Neural cell (in vitro differentiated cells): ENCODE data around the gene IGFBP7. TPM values are rescaled to one million over a fixed set of nuclear protein-coding genes. Genes with fewer than 3 reads are reported as not detected.

Experiments
- H2AFZ ChIP-seq: fragments of 200-600, 300-800 bp; sonication (generic), shearing (Covaris generic); 2 replicates; pipeline ENCODE4 v1.6.0; 2014; ENCODE audit warnings: low read depth, mild to moderate bottlenecking, antibody characterized with exemption, low read length, moderate library complexity
- H3F3A ChIP-seq: fragments of 200-600 bp; shearing (Covaris generic); 2 replicates; pipeline ENCODE4 v1.6.1; 2016; ENCODE audit warnings: mild to moderate bottlenecking, moderate library complexity, mixed read lengths, antibody characterized with exemption, low read length; ENCODE audit not compliant: insufficient read depth, poor library complexity, severe bottlenecking
- H3K27ac ChIP-seq: fragments of 200-600, 300-800 bp; sonication (generic), shearing (Covaris generic); 2 replicates; pipeline ENCODE4 v1.5.1; 2014; ENCODE audit warnings: mild to moderate bottlenecking, low read length, moderate library complexity
- H3K27me3 ChIP-seq: fragments of 300-800, 200-600 bp; sonication (generic), shearing (Covaris generic); 2 replicates; pipeline ENCODE4 v1.6.0; 2014; ENCODE audit warnings: mild to moderate bottlenecking, low read depth, low read length, moderate library complexity; ENCODE audit not compliant: insufficient read depth
- H3K36me3 ChIP-seq: fragments of 300-800, 200-600 bp; sonication (generic), shearing (Covaris generic); 2 replicates; pipeline ENCODE4 v1.5.1; 2014; ENCODE audit warnings: mild to moderate bottlenecking, antibody characterized with exemption, low read length, moderate library complexity; ENCODE audit not compliant: insufficient read depth
- H3K4me2 ChIP-seq: fragments of 300-800, 200-600 bp; sonication (generic), shearing (Covaris generic); 2 replicates; pipeline ENCODE4 v1.6.0; 2014; ENCODE audit warnings: mild to moderate bottlenecking, low read length
- H3K4me3 ChIP-seq: fragments of 300-800, 200-600 bp; sonication (generic), shearing (Covaris generic); 2 replicates; pipeline ENCODE4 v1.5.1; 2014; ENCODE audit warnings: mild to moderate bottlenecking, low read length, moderate library complexity
- H3K79me2 ChIP-seq: fragments of 200-600 bp; shearing (Covaris generic); replicated peaks from 2 replicates; pipeline ENCODE4 v1.6.0; 2014; ENCODE audit warnings: mild to moderate bottlenecking, low read length, moderate library complexity; ENCODE audit not compliant: insufficient read depth
- H3K9ac ChIP-seq: fragments of 300-800, 200-600 bp; sonication (generic), shearing (Covaris generic); 2 replicates; pipeline ENCODE4 v1.6.1; 2016; ENCODE audit warnings: mild to moderate bottlenecking, low read length, mixed read lengths
- H3K9me2 ChIP-seq: fragments of 200-600 bp; shearing (Covaris generic); 2 replicates; pipeline ENCODE4 v1.6.1; 2016; ENCODE audit warnings: mild to moderate bottlenecking, low read length, mixed read lengths; ENCODE audit not compliant: insufficient read depth
- H3K9me3 ChIP-seq: fragments of 200-600, 300-800 bp; sonication (generic), shearing (Covaris generic); 2 replicates; pipeline ENCODE4 v1.6.1; 2016; ENCODE audit warnings: mild to moderate bottlenecking, mixed run types, low read length, moderate library complexity, mixed read lengths
- H4K20me1 ChIP-seq: fragments of 200-600 bp; shearing (Covaris generic); 2 replicates; pipeline ENCODE4 v1.6.1; 2016; ENCODE audit warnings: mild to moderate bottlenecking, mixed run types; ENCODE audit not compliant: insufficient read depth
- CTCF ChIP-seq: fragments of 450-650 bp; IDR thresholded peaks from 2 replicates; pipeline ENCODE4 v1.5.1; 2014; ENCODE audit warnings: antibody characterized with exemption, mild to moderate bottlenecking, moderate library complexity; ENCODE audit not compliant: poor library complexity, severe bottlenecking
- EP300 ChIP-seq: fragments of 450-650 bp; conservative IDR thresholded peaks from 2 replicates; pipeline ENCODE4 v1.6.1; 2014; ENCODE audit warnings: antibody characterized with exemption, mild to moderate bottlenecking, moderate library complexity; ENCODE audit not compliant: poor library complexity, severe bottlenecking
- EZH2 ChIP-seq: fragments of 200-600, 300-800 bp; shearing (Covaris generic), sonication (generic); IDR thresholded peaks from 2 replicates; pipeline ENCODE4 v1.6.1; 2014; ENCODE audit warnings: antibody characterized with exemption, low read length, borderline replicate concordance, mild to moderate bottlenecking; ENCODE audit not compliant: insufficient read depth, poor library complexity, severe bottlenecking
- MXI1 ChIP-seq: fragments of 450-650 bp; conservative IDR thresholded peaks from 2 replicates; pipeline ENCODE4 v1.6.1; 2014; ENCODE audit warnings: antibody characterized with exemption, mild to moderate bottlenecking; ENCODE audit not compliant: poor library complexity, severe bottlenecking
- POLR2AphosphoS5 ChIP-seq: IDR thresholded peaks from 2 replicates; pipeline ENCODE4 v1.6.1; 2012
- RAD21 ChIP-seq: fragments of 450-650 bp; conservative IDR thresholded peaks from 2 replicates; pipeline ENCODE4 v1.6.1; 2014; ENCODE audit warnings: antibody characterized with exemption, mild to moderate bottlenecking, moderate library complexity
- REST ChIP-seq: IDR thresholded peaks from 2 replicates; pipeline ENCODE4 v1.6.1; 2012; ENCODE audit warnings: borderline replicate concordance
- SMC3 ChIP-seq: fragments of 450-650 bp; conservative IDR thresholded peaks from 2 replicates; pipeline ENCODE4 v1.6.1; 2014; ENCODE audit warnings: antibody characterized with exemption, mild to moderate bottlenecking, moderate library complexity; ENCODE audit not compliant: poor library complexity
- TAF1 ChIP-seq: IDR thresholded peaks from 2 replicates; pipeline ENCODE4 v1.6.1; 2012; ENCODE audit warnings: low read depth
- polyA plus RNA-seq: library from polyadenylated mRNA; depleted of rRNA; stranded (reverse); fragments of >200 nt; gene quantifications from 2 replicates; pipeline ENCODE4 v1.2.3, GENCODE V29; 2014

IGFBP7 gene
- polyA plus RNA-seq, 1 donor from 2014 or later, result 0.33 TPM

- Histone ChIP-seq H3K79me2 (no peaks in the 10 kb centered on the region), H4K20me1 (no peaks in the 10 kb centered on the region), H3K9me2 (no peaks in the 10 kb centered on the region), H3K27me3 (no peaks in the 10 kb centered on the region), H3K27ac (no peak overlapping the region), H3K9ac (no peak overlapping the region), H2AFZ (no peak overlapping the region), H3K4me3 (no peak overlapping the region), H3K9me3 (no peaks in the 10 kb centered on the region), H3K36me3 (no peaks in the 10 kb centered on the region), H3F3A (no peaks in the 10 kb centered on the region), H3K4me2 (no peak overlapping the region)
- TF ChIP-seq POLR2AphosphoS5 (no peak), CTCF (no peak), MXI1 (no peak), EP300 (no peak), SMC3 (no peak), REST (no peak), TAF1 (no peak), EZH2 (no peak)
Observed at GRCh38 chr4:57149833-57150232, 39.6 kb upstream of the IGFBP7 start.

- no peaks in the 10 kb centered on the region for H3K27me3 ChIP-seq
- no peaks in the 10 kb centered on the region for H3F3A ChIP-seq
- no peaks in the 10 kb centered on the region for H4K20me1 ChIP-seq
- no peak overlapping the region for H2AFZ ChIP-seq
- H3K9me2 ChIP-seq, result no peaks in the 10 kb centered on the region
- no peak for TF ChIP-seq TAF1
- no peak for TF ChIP-seq CTCF
- TF ChIP-seq EZH2, result no peak
- TF ChIP-seq POLR2AphosphoS5, result no peak
- no peak for TF ChIP-seq RAD21
- TF ChIP-seq MXI1, result no peak
- TF ChIP-seq EP300, result no peak
- TF ChIP-seq SMC3, result no peak
- no peak for TF ChIP-seq REST
- no peaks in the 10 kb centered on the region for H3K36me3 ChIP-seq
- no peak overlapping the region for H3K27ac ChIP-seq
- H3K9ac ChIP-seq, result no peak overlapping the region
- no peak overlapping the region for H3K4me3 ChIP-seq
- no peak overlapping the region for H3K4me2 ChIP-seq
- no peaks in the 10 kb centered on the region for H3K9me3 ChIP-seq
- H3K79me2 ChIP-seq, result no peaks in the 10 kb centered on the region
Observed at GRCh38 chr4:57148831-57149505, 38.8 kb upstream of the IGFBP7 start.
